Measurements from ENCODE around the gene MAP3K19. TPM values are rescaled to one million over a fixed set of nuclear protein-coding genes. Genes with fewer than 3 reads are reported as not detected.
"Not testable (repeated sequence)": the region's sequence is repeated elsewhere in the genome, so short reads cannot be mapped to it uniquely, and the experiment has no call there.

The MAP3K19 gene
- polyA plus RNA-seq, 1 experiment, result not detected

DNA sequence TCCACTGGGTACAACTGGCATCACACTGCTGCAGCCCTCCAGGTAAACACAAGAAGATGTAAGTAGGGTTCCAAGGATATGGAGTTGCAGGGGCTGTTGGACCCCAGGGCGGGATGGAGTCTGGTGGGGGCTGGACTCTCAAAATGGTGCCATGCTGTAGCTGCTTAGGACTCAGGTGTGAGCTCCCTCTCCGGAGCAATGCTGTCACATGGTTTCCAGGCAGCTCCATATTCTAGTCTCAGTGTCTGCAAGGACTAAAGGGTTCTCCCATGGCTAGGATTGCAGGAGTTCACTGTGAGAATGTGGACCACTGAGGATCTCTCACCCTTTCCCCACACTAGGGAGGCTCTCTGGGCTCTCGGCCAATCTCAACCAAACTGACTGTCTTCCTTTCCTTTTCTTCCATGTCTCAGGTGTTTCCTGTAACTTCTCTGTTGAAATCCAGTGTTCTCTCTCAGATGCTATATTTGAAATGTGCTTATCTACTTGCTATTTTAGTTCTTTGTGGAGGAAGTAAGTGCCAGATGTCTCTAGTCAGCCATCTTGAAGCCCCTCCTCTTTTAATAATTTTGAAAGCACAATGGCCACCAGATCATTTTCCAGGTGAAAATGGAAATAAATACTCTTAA, 71.1 kb downstream of the MAP3K19 start:
- H3K36me3 ChIP-seq (ENCODE audit: control insufficient read depth, insufficient read depth, low read length), result no peaks in the 10 kb centered on the region
- no peaks in the 10 kb centered on the region; the same call in 1 of the 2 replicates for H3K27me3 ChIP-seq (ENCODE audit: control insufficient read depth, insufficient read depth, low read length)
- CTCF ChIA-PET, result no interaction called here
- no peak for DNase-seq (ENCODE audit: low read depth)
- POLR2A ChIA-PET, result no interaction called here
- H3K4me3 ChIP-seq (ENCODE audit: low read depth, low read length), result no peak overlapping the region
- TF ChIP-seq, protein P1, sequence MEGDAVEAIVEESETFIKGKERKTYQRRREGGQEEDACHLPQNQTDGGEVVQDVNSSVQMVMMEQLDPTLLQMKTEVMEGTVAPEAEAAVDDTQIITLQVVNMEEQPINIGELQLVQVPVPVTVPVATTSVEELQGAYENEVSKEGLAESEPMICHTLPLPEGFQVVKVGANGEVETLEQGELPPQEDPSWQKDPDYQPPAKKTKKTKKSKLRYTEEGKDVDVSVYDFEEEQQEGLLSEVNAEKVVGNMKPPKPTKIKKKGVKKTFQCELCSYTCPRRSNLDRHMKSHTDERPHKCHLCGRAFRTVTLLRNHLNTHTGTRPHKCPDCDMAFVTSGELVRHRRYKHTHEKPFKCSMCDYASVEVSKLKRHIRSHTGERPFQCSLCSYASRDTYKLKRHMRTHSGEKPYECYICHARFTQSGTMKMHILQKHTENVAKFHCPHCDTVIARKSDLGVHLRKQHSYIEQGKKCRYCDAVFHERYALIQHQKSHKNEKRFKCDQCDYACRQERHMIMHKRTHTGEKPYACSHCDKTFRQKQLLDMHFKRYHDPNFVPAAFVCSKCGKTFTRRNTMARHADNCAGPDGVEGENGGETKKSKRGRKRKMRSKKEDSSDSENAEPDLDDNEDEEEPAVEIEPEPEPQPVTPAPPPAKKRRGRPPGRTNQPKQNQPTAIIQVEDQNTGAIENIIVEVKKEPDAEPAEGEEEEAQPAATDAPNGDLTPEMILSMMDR (IDR thresholded peaks at IDR 0.05; ENCODE audit: insufficient read depth, low read depth, low read length), result no peak

DNA sequence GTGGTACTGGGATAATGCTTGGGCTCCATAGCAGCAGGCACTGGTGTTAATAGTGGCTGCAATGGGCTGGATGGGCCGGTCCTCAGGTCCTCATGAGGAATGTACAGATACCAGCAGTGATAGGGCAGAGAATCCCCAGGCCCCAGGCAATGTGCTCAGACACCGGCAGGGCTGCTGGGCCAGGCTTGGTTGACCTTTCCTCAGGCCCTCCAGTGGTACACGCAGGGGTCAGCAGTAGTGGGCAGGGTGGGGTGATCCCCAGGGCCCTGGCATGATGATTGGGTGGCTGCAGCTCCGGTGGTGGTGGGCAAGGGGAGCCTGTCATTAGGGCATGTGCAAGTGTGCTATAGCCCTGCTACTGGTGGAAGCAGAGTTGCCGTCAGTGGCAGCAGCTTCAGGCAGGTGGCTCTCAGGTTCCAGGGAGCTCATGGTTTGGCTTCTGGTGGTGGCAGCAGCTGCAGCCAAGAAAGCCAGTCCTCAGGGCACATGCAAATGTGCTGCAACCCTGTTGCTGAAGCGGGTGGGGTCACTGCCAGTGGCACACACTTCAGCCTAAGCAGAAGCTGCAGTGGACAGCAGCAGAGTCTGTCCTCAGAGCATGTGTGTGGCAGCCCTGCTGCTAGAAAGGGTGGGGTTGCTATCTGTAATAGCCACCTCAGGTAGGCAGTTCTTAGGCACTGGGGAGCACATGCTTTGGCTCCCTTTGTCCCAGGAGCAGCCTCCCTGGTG, 71.8 kb downstream of the MAP3K19 start:
- ChIA-PET POLR2A (no interaction called here), CTCF (no interaction called here)
- no peak for DNase-seq (ENCODE audit: low read depth)
- Histone ChIP-seq H3K36me3 (ENCODE audit: control insufficient read depth, insufficient read depth, low read length) (no peaks in the 10 kb centered on the region), H3K27me3 (ENCODE audit: control insufficient read depth, insufficient read depth, low read length) (no peaks in the 10 kb centered on the region; the same call in 1 of the 2 replicates), H3K4me3 (ENCODE audit: low read depth, low read length) (no peak overlapping the region)
- TF ChIP-seq, protein P1 (IDR thresholded peaks at IDR 0.05; ENCODE audit: insufficient read depth, low read depth, low read length), result no peak

DNA sequence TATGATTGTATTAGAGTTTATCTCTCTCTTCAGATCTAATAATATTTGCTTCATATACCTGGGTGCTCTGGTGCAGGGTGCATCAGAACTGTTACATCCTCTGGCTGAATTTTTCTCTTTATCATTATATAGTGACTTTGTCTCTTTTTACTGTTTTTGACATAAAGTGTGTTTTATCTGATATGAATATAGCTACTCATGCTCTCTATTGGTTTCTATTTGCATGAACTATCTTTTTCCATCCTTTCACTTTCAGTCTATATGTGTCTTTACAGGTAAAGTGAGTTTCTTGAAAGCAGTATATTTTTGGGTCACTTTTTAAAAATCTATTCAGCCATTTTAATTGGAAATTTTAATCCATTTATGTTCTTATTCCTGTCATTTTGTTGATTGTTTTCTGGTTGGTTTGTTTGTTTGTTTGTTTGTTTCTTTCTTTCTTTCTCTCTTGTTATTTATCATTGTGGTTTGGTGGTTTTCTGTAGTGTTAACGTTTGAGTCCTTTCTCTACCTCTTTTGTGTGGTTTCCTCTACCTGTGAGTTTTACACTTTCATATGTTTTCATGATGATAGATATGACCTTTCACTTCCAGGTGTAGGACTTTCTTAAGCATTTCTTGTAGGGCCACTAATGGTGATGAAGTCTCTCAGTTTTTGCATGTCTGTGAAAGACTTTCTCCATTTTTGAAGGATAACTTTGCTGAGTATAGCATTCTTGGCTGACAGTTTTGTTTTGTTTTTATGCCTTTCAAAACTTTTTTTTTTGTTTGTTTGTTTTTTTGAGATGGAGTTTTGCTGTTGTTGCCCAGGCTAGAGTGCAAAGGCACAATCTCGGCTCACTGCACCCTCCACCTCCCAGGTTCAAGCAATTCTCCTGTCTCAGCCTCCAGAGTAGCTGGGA, 73.8 kb downstream of the MAP3K19 start:
- ChIA-PET POLR2A (no interaction called here), CTCF (no interaction called here)
- H3K4me3 ChIP-seq (ENCODE audit: low read depth, low read length), result no peak overlapping the region
- no peaks in the 10 kb centered on the region; the same call in 1 of the 2 replicates for H3K27me3 ChIP-seq (ENCODE audit: control insufficient read depth, insufficient read depth, low read length)
- no peaks in the 10 kb centered on the region for H3K36me3 ChIP-seq (ENCODE audit: control insufficient read depth, insufficient read depth, low read length)
- TF ChIP-seq, protein P1 (IDR thresholded peaks at IDR 0.05; ENCODE audit: insufficient read depth, low read depth, low read length), result no peak
- DNase-seq (ENCODE audit: low read depth), result no peak

DNA sequence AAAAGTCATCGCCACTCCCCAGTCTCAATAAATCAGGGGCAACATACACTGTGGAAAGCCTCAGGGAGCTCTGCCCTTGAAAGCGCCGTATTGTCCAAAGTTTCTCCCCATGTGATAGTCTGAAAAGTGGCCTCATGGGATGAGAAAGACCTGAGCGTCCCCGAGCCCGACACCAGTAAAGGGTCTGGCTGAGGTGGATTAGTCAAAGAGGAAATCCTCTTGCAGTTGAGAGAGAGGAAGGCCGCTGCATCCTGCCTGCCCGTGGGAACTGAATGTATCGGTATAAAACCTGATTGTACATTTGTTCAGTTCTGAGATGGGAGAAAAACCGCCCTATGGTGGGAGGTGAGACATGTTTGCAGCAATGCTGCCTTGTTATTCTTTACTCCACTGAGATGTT, 80.1 kb downstream of the MAP3K19 start:
- POLR2A ChIA-PET; H3K27me3 ChIP-seq (ENCODE audit: control insufficient read depth, insufficient read depth, low read length); DNase-seq (ENCODE audit: low read depth); CTCF ChIA-PET; H3K4me3 ChIP-seq (ENCODE audit: low read depth, low read length); H3K36me3 ChIP-seq (ENCODE audit: control insufficient read depth, insufficient read depth, low read length): not testable (repeated sequence)

DNA sequence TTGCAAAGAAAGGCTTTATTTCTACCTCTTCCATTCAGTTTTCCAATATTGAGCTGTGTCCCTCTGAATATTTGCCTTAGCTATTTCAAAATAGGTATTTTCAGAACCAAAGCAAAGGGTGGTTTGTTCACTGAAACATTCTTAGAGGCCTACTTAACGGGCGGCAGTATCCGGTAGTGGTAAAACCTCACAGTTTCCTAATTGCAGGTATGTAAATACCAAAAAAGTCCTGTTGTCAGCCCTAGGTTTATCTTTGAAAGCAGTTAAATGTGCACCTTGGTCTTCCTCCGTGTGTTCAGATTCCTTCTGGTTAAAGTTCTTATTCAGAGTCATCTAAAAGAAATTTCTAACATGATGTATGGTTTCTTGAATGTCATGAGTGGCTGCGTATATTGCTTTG, 89.8 kb downstream of the MAP3K19 start:
- ChIA-PET CTCF (no interaction called here), POLR2A (no interaction called here)
- TF ChIP-seq, protein P1 (IDR thresholded peaks at IDR 0.05; ENCODE audit: insufficient read depth, low read depth, low read length), result no peak
- no peak for DNase-seq (ENCODE audit: low read depth)
- Histone ChIP-seq H3K4me3 (ENCODE audit: low read depth, low read length) (no peak overlapping the region), H3K27me3 (ENCODE audit: control insufficient read depth, insufficient read depth, low read length) (no peaks in the 10 kb centered on the region), H3K36me3 (ENCODE audit: control insufficient read depth, insufficient read depth, low read length) (peaks cover 10% of the 10 kb centered on the region)

Data from BJ (cell line).